GM21390 (cell line): ENCODE results near the gene ZNF385A.

Experiments
- ATAC-seq: cut with Tn5 transposase; IDR thresholded peaks from one replicate; pipeline ENCODE4 v1.9.1; 2021; ENCODE audit not compliant: unreplicated experiment

The ZNF385A gene, protein sequence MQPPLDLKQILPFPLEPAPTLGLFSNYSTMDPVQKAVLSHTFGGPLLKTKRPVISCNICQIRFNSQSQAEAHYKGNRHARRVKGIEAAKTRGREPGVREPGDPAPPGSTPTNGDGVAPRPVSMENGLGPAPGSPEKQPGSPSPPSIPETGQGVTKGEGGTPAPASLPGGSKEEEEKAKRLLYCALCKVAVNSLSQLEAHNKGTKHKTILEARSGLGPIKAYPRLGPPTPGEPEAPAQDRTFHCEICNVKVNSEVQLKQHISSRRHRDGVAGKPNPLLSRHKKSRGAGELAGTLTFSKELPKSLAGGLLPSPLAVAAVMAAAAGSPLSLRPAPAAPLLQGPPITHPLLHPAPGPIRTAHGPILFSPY

DNA sequence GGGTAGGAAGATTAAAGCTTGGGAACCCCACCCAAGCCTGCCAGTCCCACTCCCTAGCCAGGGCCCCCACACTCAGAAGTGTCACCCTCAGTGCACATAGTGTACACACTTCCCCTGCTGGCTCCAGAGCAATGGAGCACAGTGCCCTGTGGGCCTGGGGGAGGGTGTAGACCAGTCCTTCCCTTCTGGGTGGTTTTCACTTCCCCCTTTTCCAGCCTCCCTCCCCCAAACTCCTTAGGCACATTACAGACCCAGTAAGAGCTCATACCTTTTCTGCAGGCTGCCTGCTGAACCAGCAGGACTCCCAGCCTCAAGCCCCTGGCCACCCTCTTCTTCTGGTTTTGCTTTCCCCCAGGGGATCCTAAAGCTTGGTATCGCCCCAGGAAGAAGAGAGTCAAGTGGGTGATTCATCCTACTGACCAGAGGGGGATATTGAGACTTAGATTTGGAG, at the start of gene ZNF385A:
ZNF385A (minus strand) TSS at position 143 of the 451 bp plus-strand sequence. CDS start 219 bp downstream, outside the sequence.
- ATAC-seq: no peak

DNA sequence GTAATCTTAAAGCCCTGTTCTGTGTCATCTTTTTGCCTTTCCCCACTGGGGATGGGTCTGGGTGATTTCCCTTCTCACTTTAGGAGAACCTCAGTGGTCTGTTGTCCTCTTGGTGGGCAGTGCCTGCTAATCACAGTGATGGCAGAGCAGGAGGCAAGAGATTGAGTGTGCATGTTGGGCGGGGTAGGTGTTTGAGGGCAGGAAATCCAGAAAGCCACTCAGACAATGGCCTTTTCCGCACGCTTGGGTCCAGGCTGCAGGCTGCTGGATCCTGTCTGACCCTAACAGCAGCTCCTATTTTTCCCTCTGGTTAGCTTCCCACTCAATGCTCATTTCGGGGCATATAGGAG, 48.3 kb upstream of the ZNF385A start:
- ATAC-seq: no peak

DNA sequence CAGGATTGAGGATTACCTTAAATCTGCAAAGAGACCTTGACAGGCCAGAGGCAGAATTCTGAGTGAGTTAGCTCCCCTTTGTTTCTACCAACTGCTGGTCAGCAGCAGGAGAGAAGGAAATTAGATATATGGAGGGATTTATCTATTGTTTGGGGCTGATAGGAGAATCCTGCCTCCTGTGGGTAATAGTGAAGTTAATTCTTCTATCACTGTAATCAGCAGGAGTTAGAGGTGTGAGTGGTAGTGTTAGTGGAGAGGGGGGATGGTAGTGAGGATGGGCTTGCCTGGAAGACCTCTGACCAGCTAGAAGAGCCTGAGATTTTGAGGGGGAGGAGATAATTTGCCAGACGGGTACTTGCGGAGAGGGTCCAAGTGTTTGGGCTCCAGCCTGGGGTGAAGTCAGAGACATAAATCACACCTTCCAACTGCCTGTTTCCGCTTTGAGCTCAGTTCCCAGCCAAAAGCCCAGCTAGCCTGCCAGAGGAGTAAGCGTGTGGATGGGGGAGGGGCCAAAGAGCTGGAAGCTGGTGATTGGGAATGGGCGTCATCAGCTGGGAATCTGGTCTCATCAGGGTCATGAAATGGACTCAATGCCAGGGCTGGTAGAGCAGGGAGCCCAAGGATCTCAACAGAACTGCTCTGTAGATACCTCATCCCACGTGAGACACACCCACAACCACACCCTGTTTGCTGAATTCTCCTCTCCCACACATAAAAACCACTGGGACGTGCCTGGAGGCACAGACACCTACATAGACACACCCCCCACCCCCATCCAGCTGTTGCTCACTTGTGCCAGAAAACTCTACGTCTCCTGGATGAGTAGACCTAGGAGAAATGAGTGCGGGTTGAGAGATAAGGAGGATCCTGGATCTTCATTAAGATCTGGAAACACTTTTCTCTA, 47.6 kb upstream of the ZNF385A start:
- ATAC-seq: no peak

DNA sequence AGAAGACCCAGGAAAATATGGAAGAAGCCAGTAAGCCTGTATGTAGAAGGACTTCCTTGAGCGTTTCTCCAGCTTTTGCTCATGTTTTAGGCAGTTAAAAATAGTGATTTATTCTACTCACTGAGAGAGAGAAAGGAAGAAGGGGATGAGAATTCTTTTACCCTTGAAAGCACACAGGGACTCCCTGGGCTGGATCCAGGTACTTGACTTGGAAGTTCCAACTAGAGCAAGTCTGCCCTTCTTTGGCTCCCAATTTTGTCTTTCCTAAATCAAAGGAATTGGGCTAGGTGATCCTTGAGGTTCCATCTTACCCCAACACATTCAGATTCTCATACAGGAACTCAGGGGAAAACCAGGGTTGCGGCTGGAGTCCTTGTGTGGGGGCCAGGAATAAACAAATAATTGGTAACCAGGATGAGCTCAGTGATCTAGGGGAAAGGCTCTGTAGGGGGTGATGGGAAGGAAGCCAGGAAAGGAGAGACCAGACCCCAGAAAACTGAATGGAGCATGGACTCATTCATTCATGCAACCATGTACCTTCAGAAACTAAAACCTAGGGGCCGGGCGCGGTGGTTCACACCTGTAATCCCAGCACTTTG, 46.0 kb upstream of the ZNF385A start:
- no peak for ATAC-seq

DNA sequence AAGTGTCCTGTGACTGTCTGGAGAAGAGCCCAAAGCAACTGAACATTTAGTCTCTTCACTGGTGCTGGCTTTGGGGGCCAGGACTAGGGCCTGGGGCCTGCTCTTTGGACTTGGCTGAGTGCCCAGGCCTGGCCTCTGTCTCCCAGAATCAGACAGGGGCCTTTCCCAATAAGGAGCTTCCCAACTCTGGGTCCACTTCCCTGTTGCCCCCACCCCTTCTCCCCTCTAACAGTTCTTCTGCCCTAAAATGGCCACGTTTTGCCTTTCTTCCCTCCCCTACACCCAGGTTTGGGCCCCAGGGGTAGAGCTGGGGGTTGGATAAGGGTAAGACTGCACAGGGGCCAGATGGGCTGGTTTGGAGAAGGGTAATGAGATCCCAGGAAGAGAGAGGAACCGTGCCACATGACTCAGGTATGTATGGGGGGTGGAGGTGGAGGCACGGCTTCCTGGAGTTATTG, 44.5 kb upstream of the ZNF385A start:
- ATAC-seq: no peak

DNA sequence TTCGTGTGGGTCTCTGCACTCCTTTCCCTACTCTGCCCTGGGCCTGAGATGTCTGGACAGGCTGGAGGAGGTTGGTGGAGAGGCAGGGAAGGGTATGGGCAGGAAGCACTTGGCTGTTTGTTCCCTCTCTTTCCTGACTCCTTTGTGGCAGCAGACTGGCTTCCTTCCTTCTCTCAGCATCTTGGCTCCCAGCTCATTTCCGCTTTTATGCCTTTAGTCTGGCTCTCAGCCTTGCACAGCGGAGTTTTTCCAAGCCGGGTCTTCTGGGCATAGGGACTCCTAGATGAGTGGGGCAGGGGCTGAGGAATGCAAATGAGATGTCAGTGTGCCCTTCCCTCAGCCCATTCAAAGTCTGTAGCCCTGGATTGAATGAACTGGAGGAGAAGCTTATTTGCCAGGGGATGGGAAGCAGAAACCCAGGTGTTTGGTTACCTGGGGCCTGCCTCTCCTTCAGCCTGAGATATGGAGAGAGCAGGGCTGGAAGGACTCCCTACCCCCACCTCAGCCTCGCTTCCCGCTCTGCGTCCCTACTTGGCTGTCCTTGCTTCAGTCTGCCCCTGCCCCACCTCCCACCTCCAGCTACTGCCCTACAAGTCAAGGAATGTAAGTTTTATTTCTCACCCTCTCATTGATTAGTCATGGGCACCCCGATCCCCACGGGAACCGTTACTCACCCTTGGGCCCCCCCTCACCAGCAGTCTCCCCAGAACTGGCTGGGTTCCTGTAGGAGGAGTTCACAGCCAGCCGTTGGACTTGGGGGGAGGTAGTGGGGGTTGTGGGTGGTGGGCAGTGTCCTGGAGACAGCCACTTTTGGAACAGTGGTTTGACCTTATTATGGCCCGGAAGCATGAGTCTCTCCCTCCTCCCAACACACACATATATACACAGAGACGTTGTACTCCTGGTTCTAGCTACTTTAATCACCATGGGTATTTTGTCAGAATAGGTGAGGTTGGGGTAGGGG, 43.8 kb upstream of the ZNF385A start:
- no peak for ATAC-seq

DNA sequence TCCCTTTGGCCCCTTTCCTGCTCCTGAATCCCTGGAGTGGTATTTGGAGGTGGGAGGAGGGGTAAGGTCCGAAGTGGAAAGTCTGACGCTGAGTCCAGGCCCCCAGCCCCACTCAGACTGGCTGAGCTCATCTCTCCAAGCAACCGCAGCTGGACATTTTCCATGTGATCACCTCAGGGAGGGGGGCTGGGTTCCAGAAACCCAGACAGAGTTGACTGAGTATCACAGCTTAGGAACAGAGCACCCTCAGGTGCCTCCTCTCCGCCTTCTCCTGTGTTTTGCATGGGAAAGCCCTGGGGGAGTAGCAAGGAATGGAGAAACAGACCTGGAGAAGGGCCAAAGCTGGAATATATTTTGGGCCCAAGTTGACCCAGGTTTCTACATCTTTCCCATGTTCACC, 42.6 kb upstream of the ZNF385A start:
- ATAC-seq: no peak

DNA sequence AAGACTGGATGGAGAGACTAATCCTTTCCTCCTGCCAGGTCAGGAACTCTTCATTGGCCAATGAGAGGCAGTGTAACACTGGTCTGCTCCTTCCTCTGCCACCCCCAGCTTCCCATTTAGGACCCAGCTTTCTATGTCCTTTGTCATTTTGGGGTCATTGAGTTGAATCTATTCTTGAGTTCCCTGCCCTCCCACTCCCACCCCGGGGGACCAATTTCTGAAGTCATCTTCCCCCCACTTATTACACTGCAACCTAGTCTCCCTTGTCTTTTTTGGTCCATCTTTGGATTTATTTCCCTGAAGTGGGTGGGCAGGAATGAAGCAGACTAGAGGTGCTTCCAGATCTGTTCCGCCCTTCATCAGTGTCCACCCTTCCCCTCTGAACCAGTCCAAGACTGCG, 42.2 kb upstream of the ZNF385A start:
- no peak for ATAC-seq

DNA sequence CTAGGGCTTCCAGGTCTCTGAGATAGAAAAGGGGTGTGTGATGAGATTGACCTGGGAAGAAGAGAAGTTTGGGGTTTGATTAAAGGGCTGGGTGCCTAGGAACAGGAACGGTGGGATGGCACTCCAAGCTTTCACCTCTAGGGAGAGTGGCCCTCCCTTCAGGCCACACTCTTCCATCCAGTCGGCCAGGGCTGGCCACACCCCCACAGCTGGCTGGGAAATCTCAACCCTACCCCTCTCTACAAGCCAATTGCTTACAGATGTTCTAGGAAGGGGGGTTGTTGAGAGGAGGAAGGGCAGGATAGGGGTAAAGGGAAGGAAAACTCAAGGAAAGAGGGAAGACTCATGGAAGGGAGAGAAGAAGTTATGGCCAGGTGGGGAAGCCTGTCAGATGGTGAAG, 41.2 kb upstream of the ZNF385A start:
- no peak for ATAC-seq

DNA sequence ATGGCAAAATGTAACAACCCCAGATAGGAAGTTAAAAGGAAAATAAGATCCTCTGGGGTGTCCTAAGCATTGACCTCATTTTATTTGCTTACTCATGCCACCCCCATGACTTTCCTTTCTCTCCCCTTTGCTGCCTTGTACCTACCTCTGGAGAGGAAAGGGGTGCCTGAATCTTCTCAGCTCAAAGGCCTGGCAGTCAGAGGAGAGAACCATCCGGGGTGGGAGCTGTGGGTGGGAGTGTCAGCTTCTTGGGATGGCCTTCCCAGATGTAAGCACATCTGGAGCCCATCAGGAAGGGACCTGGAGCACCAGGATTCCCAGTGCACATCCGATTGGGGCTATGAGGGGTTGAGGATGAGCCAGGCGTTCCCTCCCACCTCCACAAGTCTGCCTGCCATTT, 39.7 kb upstream of the ZNF385A start:
- ATAC-seq: no peak

DNA sequence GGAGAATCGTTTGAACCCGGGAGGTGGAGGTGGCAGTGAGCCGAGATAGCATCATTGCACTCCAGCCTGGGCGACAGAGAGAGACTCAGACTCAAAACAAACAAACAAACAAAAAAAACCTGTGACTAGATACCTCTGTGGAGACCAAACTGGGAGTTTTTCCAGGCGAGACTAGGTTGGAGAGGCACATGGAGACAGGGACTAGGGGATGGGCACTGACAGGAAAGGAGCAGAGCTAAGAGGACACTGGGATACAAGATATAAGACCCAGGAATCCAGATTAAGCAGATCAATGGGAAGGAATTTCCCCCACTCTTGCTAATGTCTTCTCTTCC, 39.2 kb upstream of the ZNF385A start:
- no peak for ATAC-seq

DNA sequence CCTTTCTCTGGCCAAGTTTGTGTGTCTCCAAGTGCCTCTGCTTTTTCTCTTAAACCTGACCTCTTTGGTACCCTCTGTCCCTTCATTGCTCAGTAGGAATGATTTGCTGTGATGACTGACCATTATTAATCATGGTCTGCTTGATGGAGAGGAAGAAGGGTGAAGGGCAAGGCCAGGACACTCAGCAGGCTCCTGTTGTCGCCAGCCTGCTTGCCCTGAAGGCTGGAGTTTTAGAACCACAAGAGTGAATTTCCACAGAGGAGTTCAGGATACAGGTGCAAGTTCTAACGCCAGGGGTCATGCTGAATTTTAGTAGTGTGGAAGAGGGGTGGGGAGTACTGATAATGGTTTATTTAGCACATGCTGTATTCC, 37.3 kb upstream of the ZNF385A start:
- ATAC-seq: no peak

DNA sequence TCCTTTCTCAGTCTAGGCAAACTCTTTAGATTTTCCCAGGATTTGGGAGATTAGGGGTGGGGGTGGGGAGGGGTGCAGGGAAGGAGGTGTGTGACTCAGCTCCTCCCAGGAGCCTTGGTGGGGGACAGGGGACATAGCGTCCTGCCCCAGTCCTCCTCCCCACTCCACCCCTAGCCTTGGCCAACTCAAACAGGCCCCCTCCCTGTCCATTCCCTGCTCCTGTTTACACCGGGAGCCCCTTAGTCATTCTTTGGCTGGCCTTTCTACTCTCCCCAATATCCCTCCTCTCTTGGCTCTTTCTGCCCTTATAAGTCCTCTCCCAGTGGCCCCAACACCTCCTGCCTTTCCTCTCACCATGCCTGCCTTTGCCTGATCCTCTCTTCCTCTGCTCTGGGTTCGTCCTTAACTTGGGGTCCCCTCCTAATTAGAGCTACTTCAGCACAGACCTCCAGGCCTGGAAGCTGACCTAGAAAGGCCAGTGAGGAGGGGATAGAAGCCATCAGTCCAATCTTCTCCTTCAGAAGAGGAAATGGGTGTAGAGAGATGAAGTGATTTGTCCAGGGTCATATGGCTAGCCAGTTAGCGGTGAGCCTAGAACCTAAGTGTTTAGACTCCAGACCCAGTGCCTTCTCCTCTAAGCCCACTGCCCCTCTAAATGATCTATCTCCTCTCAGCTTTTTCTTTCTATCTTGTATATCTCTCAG, 36.8 kb upstream of the ZNF385A start:
- no peak for ATAC-seq

DNA sequence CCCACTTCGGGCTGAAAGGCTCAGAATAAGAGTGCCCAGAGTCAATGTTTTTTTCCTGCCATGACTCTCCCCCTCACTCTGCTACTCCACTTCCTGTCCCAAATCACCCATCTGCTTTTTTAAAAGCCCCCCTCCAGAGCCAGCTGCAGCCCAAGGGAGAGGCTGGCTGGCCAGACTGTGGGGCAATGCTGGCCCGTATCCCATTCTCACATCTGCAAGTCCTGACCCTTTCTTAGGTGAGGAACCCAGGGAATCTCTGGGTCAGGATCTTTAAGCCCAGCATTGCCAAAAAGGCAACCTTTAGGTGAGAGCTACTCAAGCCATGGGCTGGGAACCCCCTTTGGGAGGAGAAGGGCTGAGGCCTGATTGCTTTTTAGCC, 36.2 kb upstream of the ZNF385A start:
- ATAC-seq: no peak

DNA sequence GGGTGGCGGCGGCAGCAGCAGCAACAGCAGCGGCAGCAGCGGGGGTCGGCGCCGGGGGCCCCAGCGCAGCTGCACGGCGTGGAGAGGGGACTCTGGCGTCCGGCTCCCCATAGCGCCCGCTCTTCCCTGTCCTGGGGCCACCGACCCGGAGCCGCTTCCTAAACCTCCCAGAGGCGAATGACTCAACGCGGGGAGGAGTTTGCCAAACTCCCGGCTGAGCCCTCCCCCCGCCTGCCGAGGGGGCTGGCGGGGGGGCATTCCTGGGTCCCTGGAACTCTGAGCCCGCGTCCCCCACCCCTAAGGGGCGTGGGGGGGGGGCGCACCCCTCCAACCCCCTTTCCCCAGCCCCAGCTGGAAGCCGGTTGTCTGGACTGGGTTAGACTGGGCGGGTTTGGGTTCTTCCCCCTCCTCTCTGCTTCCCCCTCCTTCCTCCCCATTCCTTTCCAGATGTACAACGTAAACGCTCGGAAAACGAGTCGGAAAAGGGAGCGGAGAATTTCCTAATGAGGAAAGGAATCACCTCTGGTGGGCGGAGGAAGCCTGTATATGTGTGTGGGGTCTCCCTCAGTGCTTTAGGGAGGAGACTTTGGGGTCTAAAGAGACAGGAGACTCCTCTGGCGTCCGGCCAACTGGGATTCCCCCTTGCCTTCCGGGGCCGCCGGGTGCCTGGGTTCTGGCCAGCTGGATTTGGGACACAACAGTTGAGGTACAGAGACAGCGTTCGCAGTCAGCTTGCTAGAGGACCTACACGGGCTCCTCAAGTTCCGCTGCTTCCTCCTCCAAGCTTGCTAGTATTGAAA, 34.8 kb upstream of the ZNF385A start, which contains the start of gene ITGA5:
ITGA5 (minus strand) TSS at position 179 of the 800 bp plus-strand sequence; CDS start at position 111, 68 bp downstream.
- ATAC-seq: no peak

DNA sequence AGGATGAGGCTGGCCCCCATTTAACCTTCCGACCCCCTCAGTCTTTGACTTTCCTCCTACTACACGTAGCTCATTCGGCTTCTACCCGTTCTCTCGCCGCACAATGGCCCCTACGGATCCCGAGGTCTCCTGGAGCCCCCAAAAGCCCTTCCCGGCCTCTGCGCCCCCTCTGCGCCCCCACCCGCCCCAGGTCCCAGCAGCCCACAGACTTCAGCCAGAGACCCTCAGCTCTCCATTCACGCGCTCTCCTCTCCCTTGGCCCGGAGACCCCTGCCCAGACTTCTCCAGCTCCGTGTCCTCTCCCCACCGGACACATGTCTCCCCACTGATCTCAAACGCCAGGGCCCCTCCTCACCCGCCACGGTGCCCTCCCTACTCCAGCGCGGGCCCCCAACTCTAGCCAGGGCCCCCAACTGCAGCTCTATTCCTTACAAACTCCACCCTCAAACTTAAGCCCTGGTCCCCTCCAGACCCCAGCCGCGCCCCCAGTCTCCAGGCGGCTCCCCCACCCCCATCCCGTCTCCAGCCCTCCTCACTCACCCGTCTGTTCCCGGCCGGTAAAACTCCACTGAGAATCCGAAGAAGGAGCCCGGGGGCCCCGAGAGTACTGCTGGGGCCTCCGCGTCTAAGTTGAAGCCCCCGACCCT, 34.0 kb upstream of the ZNF385A start:
- no peak for ATAC-seq

DNA sequence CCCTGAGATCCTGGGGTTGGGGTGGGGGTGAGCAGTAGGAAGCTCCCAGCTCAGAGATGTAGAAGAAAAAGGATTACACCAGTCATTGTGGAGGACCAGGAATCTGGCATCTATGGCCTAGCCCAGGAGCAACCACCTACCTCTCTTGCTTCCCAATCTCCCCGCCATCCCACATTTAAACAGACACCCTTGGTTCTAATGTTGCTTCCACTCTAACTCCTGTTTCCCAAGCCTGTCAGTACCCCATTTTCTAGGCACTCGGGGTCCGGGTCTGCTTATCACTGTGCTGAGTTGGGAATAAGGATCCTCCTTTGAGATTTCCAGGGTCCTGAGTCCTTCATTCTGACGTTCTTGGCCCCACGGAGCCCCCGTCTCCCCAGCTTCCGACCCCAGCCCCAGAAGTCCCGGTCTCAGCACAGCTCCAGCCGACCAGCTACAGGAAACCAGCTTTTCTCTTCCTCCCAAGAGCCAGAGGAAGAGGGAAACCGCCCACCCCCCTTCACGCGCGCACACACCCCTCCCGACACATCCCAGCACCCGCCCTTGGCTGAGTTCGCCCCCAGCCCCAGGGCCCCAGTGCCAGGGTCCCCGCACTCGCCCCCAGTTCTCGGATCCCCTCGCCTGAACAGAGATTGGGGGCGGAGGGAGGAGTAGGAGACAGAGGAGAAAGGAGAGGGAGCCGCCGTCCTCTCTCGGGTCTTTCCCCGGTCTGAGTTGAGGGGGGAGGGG, 33.3 kb upstream of the ZNF385A start:
- ATAC-seq: no peak
